ENCODE measurements around the gene STOX2. TPM values are rescaled to one million over a fixed set of nuclear protein-coding genes. Genes with fewer than 3 reads are reported as not detected.

Gene STOX2, protein sequence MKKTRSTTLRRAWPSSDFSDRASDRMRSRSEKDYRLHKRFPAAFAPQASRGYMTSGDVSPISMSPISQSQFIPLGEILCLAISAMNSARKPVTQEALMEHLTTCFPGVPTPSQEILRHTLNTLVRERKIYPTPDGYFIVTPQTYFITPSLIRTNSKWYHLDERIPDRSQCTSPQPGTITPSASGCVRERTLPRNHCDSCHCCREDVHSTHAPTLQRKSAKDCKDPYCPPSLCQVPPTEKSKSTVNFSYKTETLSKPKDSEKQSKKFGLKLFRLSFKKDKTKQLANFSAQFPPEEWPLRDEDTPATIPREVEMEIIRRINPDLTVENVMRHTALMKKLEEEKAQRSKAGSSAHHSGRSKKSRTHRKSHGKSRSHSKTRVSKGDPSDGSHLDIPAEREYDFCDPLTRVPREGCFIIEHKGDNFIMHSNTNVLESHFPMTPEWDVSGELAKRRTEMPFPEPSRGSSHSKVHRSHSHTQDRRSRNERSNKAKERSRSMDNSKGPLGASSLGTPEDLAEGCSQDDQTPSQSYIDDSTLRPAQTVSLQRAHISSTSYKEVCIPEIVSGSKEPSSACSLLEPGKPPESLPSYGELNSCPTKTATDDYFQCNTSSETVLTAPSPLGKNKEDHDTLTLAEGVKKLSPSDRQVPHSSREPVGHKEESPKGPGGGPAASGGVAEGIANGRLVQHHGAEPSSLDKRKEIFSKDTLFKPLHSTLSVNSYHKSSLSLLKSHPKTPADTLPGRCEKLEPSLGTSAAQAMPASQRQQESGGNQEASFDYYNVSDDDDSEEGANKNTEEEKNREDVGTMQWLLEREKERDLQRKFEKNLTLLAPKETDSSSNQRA (N-terminal part only)
- 2.1 to 3.3 TPM (median 2.4 TPM) in 5 replicates for total RNA-seq (2022; extraction: Qiagen RNA extraction)

DNA sequence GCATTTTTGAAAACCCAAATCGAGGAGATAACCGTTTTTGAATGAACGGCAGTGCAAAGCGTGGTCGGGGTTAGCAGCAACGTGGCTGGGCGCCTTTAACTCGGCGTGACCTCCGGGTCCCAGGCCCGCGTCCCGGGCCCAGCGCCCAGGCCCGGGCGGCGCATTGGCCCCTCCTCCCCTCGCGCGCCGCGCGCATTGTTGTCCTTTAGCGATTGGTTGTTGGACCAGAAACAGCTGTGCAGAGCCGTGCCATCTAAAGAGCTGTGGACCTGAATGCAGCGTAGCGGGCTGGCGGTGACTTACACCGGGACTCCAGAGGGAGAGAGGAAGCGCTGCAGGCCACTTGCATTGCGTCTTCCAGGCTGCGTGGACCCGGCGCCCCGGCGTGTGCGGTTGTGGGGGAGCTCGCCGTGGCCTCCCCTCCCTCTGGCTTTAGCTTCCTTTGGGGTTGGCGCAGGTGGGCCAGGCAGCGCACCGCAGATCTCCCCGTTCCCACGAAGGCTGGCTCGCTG is at the start of gene STOX2:
TSS of gene STOX2 (plus strand) at position 227 of the 512 bp plus-strand sequence. CDS start 1,484 bp downstream, outside the sequence.

Other genes with a start within 250 kb of the STOX2 start
- gene RWDD4, start 246.1 kb upstream of the STOX2 start, total RNA-seq (2022; extraction: Qiagen RNA extraction): 14.9 to 18.3 TPM (median 17.2 TPM) in 5 replicates
- gene TRAPPC11, start 246.0 kb upstream of the STOX2 start, total RNA-seq (2022; extraction: Qiagen RNA extraction): 7.9 to 14.2 TPM (median 9.8 TPM) in 5 replicates